ENCODE data around the gene AHDC1. TPM values are rescaled to one million over a fixed set of nuclear protein-coding genes. Genes with fewer than 3 reads are reported as not detected.
A peak's percentile ranks its signal among the peaks of the same experiment; 100 is the strongest.

AHDC1 gene
- total RNA-seq, 1 experiment from 2014 or later = 33.7 TPM

DNA sequence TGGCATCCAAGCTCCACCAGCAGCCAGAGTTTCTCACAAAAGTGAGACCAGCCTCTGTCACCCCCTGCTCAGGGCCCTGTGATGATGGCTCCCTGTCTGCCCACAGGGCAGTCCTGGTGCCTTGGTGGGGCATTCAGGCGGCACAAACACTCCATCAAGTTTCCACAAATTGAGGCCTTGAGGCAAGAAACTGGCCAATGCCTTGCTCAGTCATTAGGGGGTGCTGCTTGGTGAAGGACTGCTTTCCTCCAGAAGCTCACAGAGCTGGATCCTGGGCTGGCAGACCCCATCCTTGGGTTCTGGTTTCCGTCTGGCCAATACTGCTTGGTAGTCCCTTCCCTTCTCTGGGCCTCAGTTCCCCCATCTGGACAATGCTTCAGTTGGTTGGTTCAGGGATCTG is 12.5 kb upstream of the AHDC1 start:
- H3K79me2 ChIP-seq (ENCODE audit: insufficient read depth, low read length) = no peaks in the 10 kb centered on the region
- intact Hi-C loops (cut with micrococcal nuclease) = no loop called here
- DNase-seq (ENCODE audit: low read depth, low spot score) (no peak), ATAC-seq (peak; percentile 46; the same call in 1 of the 2 replicates)
- H3K4me1 ChIP-seq (ENCODE audit: control insufficient read depth in 1 of 2, insufficient read depth in 2 of 2, low read length in 2 of 2) = peaks cover 0 to 3% of the 10 kb centered on the region in 2 experiments; a peak in 2 of 4 replicates
- TF ChIP-seq SIN3A (IDR thresholded peaks at IDR 0.05; ENCODE audit: low read depth) (no peak), CTCF (IDR thresholded peaks at IDR 0.05 in 2 of 3, conservative IDR thresholded peaks at IDR 0.05 in 1 of 3; ENCODE audit: borderline replicate concordance in 1 of 3, insufficient read depth in 1 of 3, low read depth in 2 of 3, low read length in 2 of 3) (peak in 2 of 3 experiments; percentile 23 to 43; a peak in 4 of 6 replicates)
- no peaks in the 10 kb centered on the region for H3K9me2 ChIP-seq (ENCODE audit: insufficient read depth)
- ChIA-PET POLR2A (interaction anchor here (1.6 kb wide), 1 partner anchor 46 kb away, joined by 4 read pairs; no protein-coding TSS in a partner anchor), RAD21 (ENCODE audit: low non-redundant PET in 1 of 2, low total read pairs in 2 of 2, uncharacterized antibody in 2 of 2, unreplicated experiment in 2 of 2) (no interaction called here), CTCF (interaction anchor here (1.0 to 1.9 kb wide), 4 partner anchors 45 to 345 kb away, joined by 3 to 11 read pairs (median 6); no protein-coding TSS in a partner anchor)
- no peak overlapping the region for H3K9ac ChIP-seq (ENCODE audit: low read length)
- no peak overlapping the region; the same call in 1 of the 2 replicates for H3K27ac ChIP-seq (ENCODE audit: low read depth, low read length)
- no peaks in the 10 kb centered on the region for H3K36me3 ChIP-seq (ENCODE audit: control insufficient read depth in 1 of 2, insufficient read depth in 2 of 2, low read length in 2 of 2)
- no peak overlapping the region for H3K4me2 ChIP-seq (ENCODE audit: low read length)
- H4K20me1 ChIP-seq (ENCODE audit: insufficient read depth) = no peaks in the 10 kb centered on the region
- H2AFZ ChIP-seq (ENCODE audit: low read depth, low read length, poor library complexity, severe bottlenecking) = no peak overlapping the region
- no peak overlapping the region for H3K4me3 ChIP-seq (replicated peaks in 1 of 2; ENCODE audit: low read depth in 1 of 2, low read length in 2 of 2)
- no TSS peak for BruUV-seq (replicated peaks)
- no peaks in the 10 kb centered on the region for H3K9me3 ChIP-seq (ENCODE audit: control insufficient read depth in 1 of 2, insufficient read depth in 1 of 2, low read depth in 1 of 2, low read length in 2 of 2)
- no peaks in the 10 kb centered on the region for H3K27me3 ChIP-seq (ENCODE audit: insufficient read depth, low read length)

DNA sequence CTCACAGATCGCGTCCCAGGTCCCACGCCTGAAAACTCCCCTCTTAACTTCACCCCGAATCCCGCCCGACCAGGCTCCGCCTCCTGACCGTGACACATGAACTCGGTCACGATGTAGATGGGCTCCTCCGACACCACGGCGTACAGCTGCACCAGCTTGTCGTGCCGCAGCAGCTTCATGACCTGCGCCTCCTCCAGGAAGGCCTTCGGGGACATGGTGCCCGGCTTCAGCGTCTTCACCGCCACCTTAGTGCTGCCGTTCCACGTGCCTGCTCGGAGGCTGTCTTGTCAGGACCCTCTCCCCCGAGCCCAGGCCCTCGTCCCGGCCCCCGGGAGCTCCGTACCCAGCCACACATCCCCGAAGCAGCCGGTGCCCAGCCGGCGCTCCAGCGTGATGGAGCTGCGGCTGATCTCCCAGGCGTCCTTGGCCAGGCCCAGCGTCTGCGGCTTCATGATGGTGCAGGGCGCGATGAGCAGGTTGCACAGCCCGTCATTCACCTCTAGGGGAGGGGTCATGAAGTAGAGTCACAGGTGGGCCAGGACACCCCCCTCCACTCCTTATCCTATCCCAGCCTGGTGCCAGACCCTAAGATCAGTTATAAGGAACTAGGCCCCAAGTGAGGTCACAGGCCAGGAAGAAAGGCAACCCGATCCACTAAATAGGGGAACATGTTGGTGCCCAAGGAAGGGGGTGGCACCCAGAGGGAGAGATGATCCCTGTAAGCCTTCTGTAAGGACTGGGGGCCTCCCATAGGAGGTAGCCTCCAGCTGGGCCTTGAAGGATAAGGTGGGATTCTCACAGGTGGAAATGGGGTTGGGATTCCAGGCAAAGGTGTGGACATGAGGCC is 11.6 kb upstream of the AHDC1 start:
- ChIA-PET CTCF (interaction anchor here (1.9 kb wide), 1 partner anchor 46 kb away, joined by 9 read pairs; no protein-coding TSS in a partner anchor), RAD21 (ENCODE audit: low non-redundant PET in 1 of 2, low total read pairs in 2 of 2, uncharacterized antibody in 2 of 2, unreplicated experiment in 2 of 2) (no interaction called here), POLR2A (interaction anchor here (1.6 kb wide), 1 partner anchor 47 kb away, joined by 4 read pairs; no protein-coding TSS in a partner anchor)
- no peaks in the 10 kb centered on the region for H3K79me2 ChIP-seq (ENCODE audit: insufficient read depth, low read length)
- DNase-seq (ENCODE audit: low read depth, low spot score) (no peak), ATAC-seq (no peak)
- H3K27me3 ChIP-seq (ENCODE audit: insufficient read depth, low read length) = no peaks in the 10 kb centered on the region
- H3K36me3 ChIP-seq (ENCODE audit: control insufficient read depth in 1 of 2, insufficient read depth in 2 of 2, low read length in 2 of 2) = no peaks in the 10 kb centered on the region
- BruUV-seq (replicated peaks) = no TSS peak
- no peak overlapping the region for H3K4me3 ChIP-seq (replicated peaks in 1 of 2; ENCODE audit: low read depth in 1 of 2, low read length in 2 of 2)
- H3K9me3 ChIP-seq (ENCODE audit: control insufficient read depth in 1 of 2, insufficient read depth in 1 of 2, low read depth in 1 of 2, low read length in 2 of 2) = no peaks in the 10 kb centered on the region
- no peaks in the 10 kb centered on the region for H4K20me1 ChIP-seq (ENCODE audit: insufficient read depth)
- intact Hi-C loops (cut with micrococcal nuclease) = no loop called here
- H3K9me2 ChIP-seq (ENCODE audit: insufficient read depth) = no peaks in the 10 kb centered on the region
- no peak for TF ChIP-seq FOSL1 (IDR thresholded peaks at IDR 0.05; ENCODE audit: low read depth)
- TF ChIP-seq, protein P1, sequence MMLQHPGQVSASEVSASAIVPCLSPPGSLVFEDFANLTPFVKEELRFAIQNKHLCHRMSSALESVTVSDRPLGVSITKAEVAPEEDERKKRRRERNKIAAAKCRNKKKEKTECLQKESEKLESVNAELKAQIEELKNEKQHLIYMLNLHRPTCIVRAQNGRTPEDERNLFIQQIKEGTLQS (IDR thresholded peaks at IDR 0.05) = no peak
- no peak for TF ChIP-seq YY1 (IDR thresholded peaks at IDR 0.05; ENCODE audit: extremely low read depth, insufficient replicate concordance, low read depth, low read length)
- no peak for TF ChIP-seq SP1 (IDR thresholded peaks at IDR 0.05; ENCODE audit: low read depth)
- TF ChIP-seq, protein P2, sequence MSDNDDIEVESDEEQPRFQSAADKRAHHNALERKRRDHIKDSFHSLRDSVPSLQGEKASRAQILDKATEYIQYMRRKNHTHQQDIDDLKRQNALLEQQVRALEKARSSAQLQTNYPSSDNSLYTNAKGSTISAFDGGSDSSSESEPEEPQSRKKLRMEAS (IDR thresholded peaks at IDR 0.05) = no peak
- H3K4me2 ChIP-seq (ENCODE audit: low read length) = no peak overlapping the region
- H3K27ac ChIP-seq (ENCODE audit: low read depth, low read length) = no peak overlapping the region
- H2AFZ ChIP-seq (ENCODE audit: low read depth, low read length, poor library complexity, severe bottlenecking) = no peak overlapping the region
- H3K9ac ChIP-seq (ENCODE audit: low read length) = no peak overlapping the region
- H3K4me1 ChIP-seq (ENCODE audit: control insufficient read depth in 1 of 2, insufficient read depth in 2 of 2, low read length in 2 of 2) = no peaks in the 10 kb centered on the region

All from HCT116 (cell line).